Liver (tissue), 9 donors: Measurements from ENCODE around the gene NINJ2. TPM values are rescaled to one million over a fixed set of nuclear protein-coding genes. Genes with fewer than 3 reads are reported as not detected.
A peak's percentile ranks its signal among the peaks of the same experiment; 100 is the strongest.

Experiments
- DNase-seq: peaks from one replicate; pipeline ENCODE4 v3.0.0-alpha.2; 2017; ENCODE audit warnings: low spot score
- H3K27ac ChIP-seq, 2 donors: one replicate each; pipeline ENCODE4 v1.7.0; 2013; ENCODE audit warnings: inconsistent platforms in 2 of 2, low read length in 2 of 2, control low read depth in 1 of 2, low read depth in 1 of 2, mild to moderate bottlenecking in 1 of 2
- H3K27me3 ChIP-seq, 4 donors: one replicate each; pipeline versions ENCODE4 v1.6.1 to v1.7.0; 2013; ENCODE audit warnings: low read length in 3 of 4, inconsistent platforms in 1 of 4, mild to moderate bottlenecking in 1 of 4, moderate library complexity in 1 of 4; ENCODE audit not compliant: control insufficient read depth in 4 of 4, insufficient read depth in 4 of 4
- H3K36me3 ChIP-seq, 4 donors: one replicate each; pipeline versions ENCODE4 v1.6.1 to v1.7.0; 2013; ENCODE audit warnings: low read length in 3 of 4, mild to moderate bottlenecking in 3 of 4, low read depth in 1 of 4, moderate library complexity in 1 of 4; ENCODE audit not compliant: control insufficient read depth in 4 of 4, insufficient read depth in 3 of 4
- H3K4me1 ChIP-seq, 4 donors: one replicate each; pipeline versions ENCODE4 v1.6.1 to v1.7.0; 2013; ENCODE audit warnings: low read length in 3 of 4, mild to moderate bottlenecking in 3 of 4, moderate library complexity in 1 of 4; ENCODE audit not compliant: control insufficient read depth in 4 of 4, insufficient read depth in 4 of 4
- H3K4me3 ChIP-seq, 3 donors: one replicate each; pipeline versions ENCODE4 v1.6.1 to v1.7.0; 2013; ENCODE audit warnings: low read length in 3 of 3, control low read depth in 1 of 3, low read depth in 1 of 3, mild to moderate bottlenecking in 1 of 3
- H3K9ac ChIP-seq, 2 donors: one replicate each; pipeline ENCODE4 v1.7.0; 2013; ENCODE audit warnings: low read length in 2 of 2, mild to moderate bottlenecking in 2 of 2, moderate library complexity in 2 of 2, control low read depth in 1 of 2, low read depth in 1 of 2
- H3K9me3 ChIP-seq, 4 donors: one replicate each; pipeline versions ENCODE4 v1.6.1 to v1.7.0; 2013; ENCODE audit warnings: low read length in 3 of 4; ENCODE audit not compliant: control insufficient read depth in 4 of 4
- ATF3 ChIP-seq: IDR thresholded peaks from 2 replicates; pipeline ENCODE4 v1.6.1; 2016; ENCODE audit warnings: antibody characterized with exemption
- CTCF ChIP-seq: fragments of 150-350 bp; IDR thresholded peaks from 2 replicates; pipeline ENCODE4 v1.5.1; 2017; ENCODE audit warnings: improper control_type of control experiment, low read depth, low read length; ENCODE audit not compliant: missing input control
- EGR1 ChIP-seq, 2 donors: IDR thresholded peaks; 2 replicates each; pipeline ENCODE4 v1.6.1; 2016 to 2018; ENCODE audit warnings: antibody characterized with exemption in 2 of 2, low read depth in 2 of 2
- FOXA1 ChIP-seq: IDR thresholded peaks from 2 replicates; pipeline ENCODE4 v1.6.1; 2016; ENCODE audit warnings: antibody characterized with exemption
- FOXA2 ChIP-seq: IDR thresholded peaks from 2 replicates; pipeline ENCODE4 v1.6.1; 2016; ENCODE audit warnings: antibody characterized with exemption
- GABPA ChIP-seq, 2 donors: IDR thresholded peaks in 1 of 2; conservative IDR thresholded peaks in 1 of 2; 2 replicates each; pipeline ENCODE4 v1.6.1; 2016; ENCODE audit warnings: antibody characterized with exemption in 2 of 2, mild to moderate bottlenecking in 1 of 2, moderate library complexity in 1 of 2
- HNF4A ChIP-seq, 2 donors: conservative IDR thresholded peaks; 2 replicates each; pipeline ENCODE4 v1.6.1; 2016; ENCODE audit warnings: antibody characterized with exemption in 2 of 2, mild to moderate bottlenecking in 2 of 2
- HNF4G ChIP-seq: IDR thresholded peaks from 2 replicates; pipeline ENCODE4 v1.6.1; 2016; ENCODE audit warnings: antibody characterized with exemption
- JUND ChIP-seq, 2 donors: IDR thresholded peaks; 2 replicates each; pipeline ENCODE4 v1.6.1; 2016; ENCODE audit warnings: antibody characterized with exemption in 2 of 2
- MAX ChIP-seq: IDR thresholded peaks from 2 replicates; pipeline ENCODE4 v1.6.1; 2016; ENCODE audit warnings: antibody characterized with exemption
- NR2F2 ChIP-seq: IDR thresholded peaks from 2 replicates; pipeline ENCODE4 v1.6.1; 2016; ENCODE audit warnings: antibody characterized with exemption
- RAD21 ChIP-seq, 2 donors: IDR thresholded peaks; 2 replicates each; pipeline ENCODE4 v1.6.1; 2016; ENCODE audit warnings: antibody characterized with exemption in 2 of 2, mild to moderate bottlenecking in 2 of 2
- REST ChIP-seq: IDR thresholded peaks from 2 replicates; pipeline ENCODE4 v1.6.1; 2016; ENCODE audit warnings: antibody characterized with exemption, mild to moderate bottlenecking
- RXRA ChIP-seq, 2 donors: IDR thresholded peaks; 2 replicates each; pipeline ENCODE4 v1.6.1; 2017 to 2018; ENCODE audit warnings: antibody characterized with exemption in 2 of 2, mild to moderate bottlenecking in 1 of 2
- SP1 ChIP-seq: IDR thresholded peaks from 2 replicates; pipeline ENCODE4 v1.6.1; 2018; ENCODE audit warnings: antibody characterized with exemption, mild to moderate bottlenecking
- TAF1 ChIP-seq: conservative IDR thresholded peaks from 2 replicates; pipeline ENCODE4 v1.6.1; 2016; ENCODE audit warnings: antibody characterized with exemption, mild to moderate bottlenecking
- YY1 ChIP-seq: IDR thresholded peaks from 2 replicates; pipeline ENCODE4 v1.6.1; 2016; ENCODE audit warnings: antibody characterized with exemption, mild to moderate bottlenecking
- ZBTB33 ChIP-seq: IDR thresholded peaks from 2 replicates; pipeline ENCODE4 v1.6.1; 2016; ENCODE audit warnings: antibody characterized with exemption
- WGBS: extraction: QIAGEN DNeasy Blood & Tissue Kit; methylation state at CpG from one replicate; pipeline ENCODE4 v1.1.7; 2013; 5-methylcytosine and 5-hydroxymethylcytosine counted together
- polyA plus RNA-seq, 2 donors: library from polyadenylated mRNA; stranded (reverse) in 1 of 2; unstranded in 1 of 2; fragments of 200-250 nt in 1 of 2; fragments of >200 nt in 1 of 2; fragmentation: Nextera tagmentation in 1 of 2; extraction: Ambion mirVana in 1 of 2; gene quantifications; one replicate each; pipeline versions ENCODE4 v1.2.1 to v1.2.3, GENCODE V29; 2013 to 2015
- total RNA-seq, 2 donors: library from RNA; depleted of rRNA; stranded (reverse); fragments of >200 nt; gene quantifications; one replicate each; pipeline ENCODE4 v1.2.3, GENCODE V29; 2014
- donor health status: healthy.
- donor health status: healthy.
- donor health status: healthy.
- donor health status: healthy.
- donor health status: healthy.

Gene NINJ2
- total and polyA plus RNA-seq, 4 donors: 6.7 to 16.5 (median 15.4) TPM

- Histone ChIP-seq H3K27me3 (no peaks in the 10 kb centered on the region), H3K4me3 (no peak overlapping the region), H3K27ac (no peak overlapping the region), H3K9ac (no peak overlapping the region), H3K36me3 (no peaks in the 10 kb centered on the region), H3K4me1 (peaks cover 0 to 4% (median 3%) of the 10 kb centered on the region in 4 donors), H3K9me3 (no peaks in the 10 kb centered on the region)
- no peak for DNase-seq
- no peak for TF ChIP-seq HNF4G
- TF ChIP-seq RAD21 (IDR thresholded peaks at IDR 0.05): no peak
- no peak for TF ChIP-seq REST
- no peak for TF ChIP-seq HNF4A (conservative IDR thresholded peaks at IDR 0.05)
- no peak for TF ChIP-seq EGR1 (IDR thresholded peaks at IDR 0.05; ENCODE audit: low read depth in 2 of 2)
- no peak for TF ChIP-seq YY1
- no peak for TF ChIP-seq NR2F2
- no peak for TF ChIP-seq JUND (IDR thresholded peaks at IDR 0.05)
- no peak for TF ChIP-seq RXRA (IDR thresholded peaks at IDR 0.05)
- no peak for TF ChIP-seq SP1
Measured at GRCh38 chr12:602700-603068, 60.6 kb downstream of the NINJ2 start.

GRCh38 chr12:601976-602699 is 61.1 kb downstream of the NINJ2 start:
- Histone ChIP-seq H3K9me3 (no peaks in the 10 kb centered on the region), H3K4me1 (no peaks in the 10 kb centered on the region), H3K27ac (no peak overlapping the region), H3K9ac (no peak overlapping the region), H3K27me3 (no peaks in the 10 kb centered on the region), H3K36me3 (no peaks in the 10 kb centered on the region), H3K4me3 (no peak overlapping the region)
- no peak for DNase-seq
- no peak for TF ChIP-seq TAF1
- no peak for TF ChIP-seq JUND (IDR thresholded peaks at IDR 0.05)
- TF ChIP-seq RAD21 (IDR thresholded peaks at IDR 0.05): no peak
- TF ChIP-seq CTCF: no peak
- TF ChIP-seq MAX: no peak
- no peak for TF ChIP-seq ATF3
- TF ChIP-seq EGR1 (IDR thresholded peaks at IDR 0.05; ENCODE audit: low read depth in 2 of 2): no peak
- TF ChIP-seq RXRA (IDR thresholded peaks at IDR 0.05): peak in 1 of 2 donors; percentile 25
- no peak for TF ChIP-seq REST
- peak in 1 of 2 donors; percentile 16 for TF ChIP-seq HNF4A (conservative IDR thresholded peaks at IDR 0.05)
- TF ChIP-seq ZBTB33: no peak
- TF ChIP-seq SP1: peak; percentile 36
- no peak for TF ChIP-seq HNF4G
- TF ChIP-seq GABPA (IDR thresholded peaks at IDR 0.05 in 1 of 2, conservative IDR thresholded peaks at IDR 0.05 in 1 of 2): no peak
- peak; percentile 37 for TF ChIP-seq FOXA2
- no peak for TF ChIP-seq NR2F2
- no peak for TF ChIP-seq FOXA1
- TF ChIP-seq YY1: no peak
- WGBS: 83% methylated on average over 7 of the region's 7 CpGs
